Measurements from ENCODE around the gene KLHL8. TPM values are rescaled to one million over a fixed set of nuclear protein-coding genes. Genes with fewer than 3 reads are reported as not detected.

The KLHL8 gene
- total and polyA plus RNA-seq, 2 donors (not counting 3 experiments of a cell fraction or from before 2014, with no cell fraction given), result 1.7 to 9.0 TPM

GRCh38 chr4:87209696-87210095 lies 10.7 kb downstream of the KLHL8 start:
- no peaks in the 10 kb centered on the region for H3K27me3 ChIP-seq (ENCODE audit: control insufficient read depth in 2 of 2, insufficient read depth in 2 of 2, low read length in 2 of 2)
- no peak overlapping the region for H3K9ac ChIP-seq (replicated peaks; ENCODE audit: extremely low read depth, insufficient read depth, low read length)
- FAIRE-seq (no peak), DNase-seq (ENCODE audit: low read depth, low spot score) (no peak)
- POLR2A ChIA-PET, result no interaction called here
- H2AFZ ChIP-seq (ENCODE audit: low read depth, low read length), result no peak overlapping the region
- H3K9me3 ChIP-seq (replicated peaks; ENCODE audit: control insufficient read depth, insufficient read depth, low read length), result no peaks in the 10 kb centered on the region
- no peaks in the 10 kb centered on the region for H3K36me3 ChIP-seq (ENCODE audit: control insufficient read depth in 2 of 2, extremely low read depth in 1 of 2, insufficient read depth in 2 of 2, low read length in 2 of 2)
- H3K9me1 ChIP-seq (replicated peaks; ENCODE audit: control insufficient read depth, extremely low read depth, insufficient read depth, low read length), result no peaks in the 10 kb centered on the region
- H3K4me3 ChIP-seq (replicated peaks in 1 of 3; ENCODE audit: insufficient read depth in 1 of 3, low read depth in 1 of 3, low read length in 3 of 3), result no peak overlapping the region
- H3K4me1 ChIP-seq (ENCODE audit: control insufficient read depth, extremely low read depth, insufficient read depth, low read length), result no peaks in the 10 kb centered on the region
- no peak overlapping the region for H3K4me2 ChIP-seq (ENCODE audit: insufficient read depth, low read length)
- no peak for TF ChIP-seq FOS (IDR thresholded peaks at IDR 0.05; ENCODE audit: borderline replicate concordance, insufficient read depth, low read length)
- no peak for TF ChIP-seq EZH2 (IDR thresholded peaks at IDR 0.05; ENCODE audit: borderline replicate concordance, low read depth, low read length, severe bottlenecking)
- no peak for TF ChIP-seq CTCF (IDR thresholded peaks at IDR 0.05; ENCODE audit: extremely low read depth in 1 of 2, insufficient read depth in 1 of 2, low read depth in 1 of 2, low read length in 2 of 2)
- TF ChIP-seq MAX (IDR thresholded peaks at IDR 0.05; ENCODE audit: insufficient read depth, insufficient read length), result no peak
- TF ChIP-seq JUN (IDR thresholded peaks at IDR 0.05; ENCODE audit: borderline replicate concordance, insufficient read depth, insufficient read length, low read depth), result no peak
- TF ChIP-seq POLR2A (IDR thresholded peaks at IDR 0.05; ENCODE audit: low read depth, low read length), result no peak
- TF ChIP-seq POLR2AphosphoS5 (IDR thresholded peaks at IDR 0.05; ENCODE audit: insufficient read depth, low read depth, low read length), result no peak
- TF ChIP-seq GATA2 (IDR thresholded peaks at IDR 0.05; ENCODE audit: insufficient read depth, insufficient read length, low read depth, low read length), result no peak
- TF ChIP-seq MYC (IDR thresholded peaks at IDR 0.05; ENCODE audit: low read depth, low read length), result no peak
- BruUV-seq (replicated peaks), result no TSS peak
- H4K20me1 ChIP-seq (replicated peaks; ENCODE audit: control insufficient read depth, extremely low read depth, insufficient read depth, low read length), result no peaks in the 10 kb centered on the region
- CTCF ChIA-PET, result interaction anchor here (0.7 to 1.2 kb wide), 2 partner anchors 9 to 11 kb away, joined by 3 to 4 read pairs; partner anchors contain the start of gene KLHL8
- dilution Hi-C loops (cut with MboI; ENCODE audit: extremely low pct_ligation_motif_present, low sequenced_read_pairs), result no loop called here
- H3K27ac ChIP-seq (ENCODE audit: insufficient read depth, low read depth, low read length), result no peak overlapping the region
- intact Hi-C loops (cut with micrococcal nuclease), result no loop called here
- peaks cover 18% of the 10 kb centered on the region for H3K79me2 ChIP-seq (ENCODE audit: control insufficient read depth, insufficient read depth, low read length)
